Brain microvascular endothelial cell (primary cell): Measurements from ENCODE around the gene SLC8A3.
"Not testable (repeated sequence)": the region's sequence is repeated elsewhere in the genome, so short reads cannot be mapped to it uniquely, and the experiment has no call there.

Experiments
- DNase-seq: peaks from one replicate; pipeline ENCODE4 v3.0.0-alpha.2; 2020
- H3K27ac ChIP-seq: fragments of 250-450 bp; sonication (Bioruptor Pico); 2 replicates; pipeline ENCODE4 v1.5.1; 2020; ENCODE audit warnings: mild to moderate bottlenecking, moderate library complexity
- H3K27me3 ChIP-seq: fragments of 250-450 bp; sonication (Bioruptor Pico); replicated peaks from 2 replicates; pipeline ENCODE4 v1.5.1; 2020; ENCODE audit warnings: mild to moderate bottlenecking
- H3K36me3 ChIP-seq: fragments of 250-450 bp; sonication (Bioruptor Pico); replicated peaks from 2 replicates; pipeline ENCODE4 v1.5.1; 2020; ENCODE audit warnings: mild to moderate bottlenecking
- H3K4me3 ChIP-seq: 2 replicates; pipeline ENCODE4 v1.5.1; 2011; ENCODE audit warnings: low read depth, mild to moderate bottlenecking, control low read depth, low read length, moderate library complexity
- in situ Hi-C: cut with HindIII; loops from 2 replicates; pipeline ENCODE4 v1.10.0; 2017; ENCODE audit warnings: low sequenced_read_pairs, low pct_ligation_motif_present
- TF ChIP-seq, protein P1 (sequence below): IDR thresholded peaks from 2 replicates; pipeline ENCODE4 v1.5.1; 2011; ENCODE audit warnings: low read depth, mild to moderate bottlenecking, moderate library complexity, low read length, control low read depth, inconsistent platforms; ENCODE audit errors: missing control alignments

SLC8A3 gene, protein sequence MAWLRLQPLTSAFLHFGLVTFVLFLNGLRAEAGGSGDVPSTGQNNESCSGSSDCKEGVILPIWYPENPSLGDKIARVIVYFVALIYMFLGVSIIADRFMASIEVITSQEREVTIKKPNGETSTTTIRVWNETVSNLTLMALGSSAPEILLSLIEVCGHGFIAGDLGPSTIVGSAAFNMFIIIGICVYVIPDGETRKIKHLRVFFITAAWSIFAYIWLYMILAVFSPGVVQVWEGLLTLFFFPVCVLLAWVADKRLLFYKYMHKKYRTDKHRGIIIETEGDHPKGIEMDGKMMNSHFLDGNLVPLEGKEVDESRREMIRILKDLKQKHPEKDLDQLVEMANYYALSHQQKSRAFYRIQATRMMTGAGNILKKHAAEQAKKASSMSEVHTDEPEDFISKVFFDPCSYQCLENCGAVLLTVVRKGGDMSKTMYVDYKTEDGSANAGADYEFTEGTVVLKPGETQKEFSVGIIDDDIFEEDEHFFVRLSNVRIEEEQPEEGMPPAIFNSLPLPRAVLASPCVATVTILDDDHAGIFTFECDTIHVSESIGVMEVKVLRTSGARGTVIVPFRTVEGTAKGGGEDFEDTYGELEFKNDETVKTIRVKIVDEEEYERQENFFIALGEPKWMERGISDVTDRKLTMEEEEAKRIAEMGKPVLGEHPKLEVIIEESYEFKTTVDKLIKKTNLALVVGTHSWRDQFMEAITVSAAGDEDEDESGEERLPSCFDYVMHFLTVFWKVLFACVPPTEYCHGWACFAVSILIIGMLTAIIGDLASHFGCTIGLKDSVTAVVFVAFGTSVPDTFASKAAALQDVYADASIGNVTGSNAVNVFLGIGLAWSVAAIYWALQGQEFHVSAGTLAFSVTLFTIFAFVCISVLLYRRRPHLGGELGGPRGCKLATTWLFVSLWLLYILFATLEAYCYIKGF

GRCh38 chr14:70188659-70189455 lies at the start of gene SLC8A3:
TSS of gene SLC8A3 (minus strand) at chr14:70188951. CDS start at chr14:70168422, 20,529 bp downstream.
- Histone ChIP-seq H3K36me3 (no peaks in the 10 kb centered on the region), H3K27ac (no peak within 1 kb of the TSS), H3K27me3 (peaks cover 5% of the 10 kb centered on the region), H3K4me3 (peak within 1 kb of the TSS; percentile 53)
- TF ChIP-seq, protein P1, sequence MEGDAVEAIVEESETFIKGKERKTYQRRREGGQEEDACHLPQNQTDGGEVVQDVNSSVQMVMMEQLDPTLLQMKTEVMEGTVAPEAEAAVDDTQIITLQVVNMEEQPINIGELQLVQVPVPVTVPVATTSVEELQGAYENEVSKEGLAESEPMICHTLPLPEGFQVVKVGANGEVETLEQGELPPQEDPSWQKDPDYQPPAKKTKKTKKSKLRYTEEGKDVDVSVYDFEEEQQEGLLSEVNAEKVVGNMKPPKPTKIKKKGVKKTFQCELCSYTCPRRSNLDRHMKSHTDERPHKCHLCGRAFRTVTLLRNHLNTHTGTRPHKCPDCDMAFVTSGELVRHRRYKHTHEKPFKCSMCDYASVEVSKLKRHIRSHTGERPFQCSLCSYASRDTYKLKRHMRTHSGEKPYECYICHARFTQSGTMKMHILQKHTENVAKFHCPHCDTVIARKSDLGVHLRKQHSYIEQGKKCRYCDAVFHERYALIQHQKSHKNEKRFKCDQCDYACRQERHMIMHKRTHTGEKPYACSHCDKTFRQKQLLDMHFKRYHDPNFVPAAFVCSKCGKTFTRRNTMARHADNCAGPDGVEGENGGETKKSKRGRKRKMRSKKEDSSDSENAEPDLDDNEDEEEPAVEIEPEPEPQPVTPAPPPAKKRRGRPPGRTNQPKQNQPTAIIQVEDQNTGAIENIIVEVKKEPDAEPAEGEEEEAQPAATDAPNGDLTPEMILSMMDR, result no peak
- DNase-seq, result peak; percentile 31
- in situ Hi-C loops, result no loop called here

GRCh38 chr14:70237710-70238109 lies 49.0 kb upstream of the SLC8A3 start:
- in situ Hi-C loops, result no loop called here
- H3K27me3 ChIP-seq, result no peaks in the 10 kb centered on the region
- H3K36me3 ChIP-seq, result no peaks in the 10 kb centered on the region
- H3K4me3 ChIP-seq, result no peak overlapping the region
- DNase-seq, result no peak
- H3K27ac ChIP-seq, result no peak overlapping the region
- TF ChIP-seq, protein P1, result no peak

DNA sequence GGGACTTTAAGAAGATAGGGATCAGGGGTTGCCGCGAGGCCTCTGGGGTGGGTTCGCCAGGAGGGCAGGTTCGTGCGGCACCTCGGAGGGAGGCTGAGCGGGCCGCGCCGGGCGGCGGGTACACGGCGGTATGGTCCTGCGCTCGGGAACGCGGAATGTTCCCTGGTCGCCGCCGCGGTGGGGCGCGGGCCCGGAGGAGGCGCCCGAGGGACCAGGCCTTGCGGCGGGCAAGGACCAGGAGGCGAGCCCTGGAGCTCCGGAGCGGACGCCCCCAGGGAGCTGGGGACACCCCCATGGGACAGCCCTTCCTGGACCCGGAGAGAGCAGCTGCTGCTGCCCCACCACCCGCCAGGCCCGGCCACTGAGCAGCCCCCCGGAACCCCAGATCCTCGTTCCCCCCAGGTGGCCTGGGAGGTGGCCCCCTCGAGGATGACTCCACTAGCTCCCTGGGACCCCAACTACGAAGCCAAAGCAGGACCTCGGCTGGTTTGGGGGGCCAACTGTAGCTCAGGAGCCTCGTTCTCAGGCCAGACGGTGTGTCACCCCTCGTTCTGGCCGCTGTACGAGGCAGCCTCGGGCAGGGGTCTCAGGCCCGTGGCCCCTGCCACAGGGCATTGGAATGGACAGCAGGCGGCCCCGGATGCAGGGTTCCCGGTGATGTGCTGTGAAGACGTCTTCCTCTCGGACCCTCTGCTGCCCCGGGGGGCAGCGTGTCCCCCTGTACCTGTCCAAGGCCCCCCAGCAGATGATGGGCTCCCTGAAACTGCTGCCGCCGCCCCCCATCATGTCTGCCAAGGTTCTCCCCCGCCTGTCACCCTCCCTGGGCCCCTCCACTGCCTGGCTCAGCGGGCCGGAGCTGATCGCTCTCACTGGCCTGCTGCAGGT lies 45.6 kb upstream of the SLC8A3 start:
- Histone ChIP-seq H3K36me3 (no peaks in the 10 kb centered on the region), H3K27me3 (no peaks in the 10 kb centered on the region), H3K4me3 (no peak overlapping the region), H3K27ac (no peak overlapping the region)
- in situ Hi-C loops, result no loop called here
- no peak for DNase-seq
- TF ChIP-seq, protein P1, result no peak

DNA sequence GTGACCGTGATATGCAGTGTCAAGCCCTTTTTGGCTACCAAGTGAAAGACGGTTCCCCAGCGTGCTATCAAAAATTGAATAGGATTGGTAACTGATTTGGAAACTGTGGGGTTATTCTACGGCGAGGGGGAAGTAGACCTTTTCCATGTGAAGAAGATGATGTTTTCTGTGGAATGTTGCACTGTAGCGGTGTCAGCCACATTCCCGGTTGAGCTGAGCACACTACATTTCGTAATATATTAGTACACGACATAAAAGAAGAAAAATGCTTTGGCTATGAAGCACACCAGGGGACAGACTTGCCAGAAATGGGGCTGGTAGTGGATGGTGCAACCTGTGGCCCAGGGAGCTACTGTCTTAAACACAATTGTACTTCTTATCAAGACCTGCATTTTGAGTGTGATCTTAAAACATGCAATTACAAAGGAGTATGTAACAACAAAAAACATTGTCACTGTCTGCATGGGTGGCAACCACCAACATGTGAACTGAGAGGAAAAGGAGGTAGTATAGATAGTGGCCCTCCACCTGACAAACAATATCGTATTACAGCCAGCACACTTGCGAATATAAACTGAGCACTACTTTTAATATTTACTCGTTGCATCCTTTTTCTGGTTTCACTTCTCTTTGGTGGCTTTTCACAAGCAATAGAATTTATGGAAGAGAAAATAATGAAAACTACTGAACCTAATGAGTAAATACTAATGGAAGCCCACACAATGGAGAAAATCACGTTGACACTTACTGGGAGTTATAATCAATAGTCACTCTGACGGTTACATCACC lies 43.2 kb upstream of the SLC8A3 start:
- H3K27me3 ChIP-seq, H3K4me3 ChIP-seq, H3K27ac ChIP-seq, H3K36me3 ChIP-seq, in situ Hi-C loops, DNase-seq: not testable (repeated sequence)

DNA sequence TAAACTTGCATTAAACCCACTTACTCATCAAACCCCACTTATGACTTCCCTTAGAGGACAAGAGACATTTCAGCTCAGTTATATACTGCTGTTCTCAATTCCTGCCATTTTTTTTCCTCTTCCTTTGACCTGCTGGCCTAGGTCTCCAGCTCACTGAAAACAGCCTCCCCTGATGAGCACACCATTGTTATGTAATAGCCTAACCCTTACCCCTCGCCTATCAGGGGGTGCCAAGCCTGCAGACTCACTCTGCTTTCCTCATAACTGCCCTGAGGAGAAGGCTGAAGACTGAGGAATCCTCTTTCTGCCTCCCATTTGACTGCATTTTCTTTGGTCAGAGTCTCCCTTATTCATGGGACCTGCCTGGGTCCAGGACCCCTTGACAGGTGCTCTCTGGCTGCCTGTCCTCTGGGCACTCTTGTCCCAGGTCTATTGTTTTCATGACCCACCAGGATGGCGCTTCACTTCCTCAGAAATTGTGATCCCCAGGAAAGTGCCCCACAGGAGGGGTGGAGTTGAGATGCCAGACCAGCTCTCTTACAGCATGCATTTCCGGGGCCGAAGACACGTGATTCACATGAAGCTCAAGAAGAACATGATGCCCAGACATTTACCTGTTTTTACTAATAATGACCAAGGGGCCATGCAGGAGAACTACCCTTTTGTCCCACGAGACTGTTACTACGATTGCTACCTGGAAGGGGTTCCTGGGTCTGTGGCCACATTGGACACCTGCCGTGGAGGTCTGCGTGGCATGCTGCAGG lies 41.3 kb upstream of the SLC8A3 start:
- in situ Hi-C loops, H3K4me3 ChIP-seq, H3K36me3 ChIP-seq: not testable (repeated sequence)

More for the DNA sequence above, 41.3 kb upstream of the SLC8A3 start:
- not testable (repeated sequence) for H3K27ac ChIP-seq, DNase-seq, H3K27me3 ChIP-seq
